Embryonic facial prominence (tissue), 1 donor: ENCODE measurements around the gene FHIP1B.

Experiments used
- DNase-seq: peaks from one replicate; pipeline ENCODE4 v3.0.0-alpha.2; 2016; ENCODE audit errors: extremely low spot score

FHIP1B gene

GRCh38 chr11:6240139-6240538 lies 5.7 kb upstream of the FHIP1B start:
- DNase-seq: no peak

- no peak for DNase-seq
Measured at GRCh38 chr11:6238902-6239301, 4.5 kb upstream of the FHIP1B start, which contains the start of gene CNGA4. TSS of gene CNGA4 (plus strand) at chr11:6239089. CDS start at chr11:6239207, 118 bp downstream.

- DNase-seq: no peak
Measured at GRCh38 chr11:6237761-6238302, 3.4 kb upstream of the FHIP1B start.

- DNase-seq: no peak
Measured at GRCh38 chr11:6237266-6237665, 2.8 kb upstream of the FHIP1B start.

- no peak for DNase-seq
Measured at GRCh38 chr11:6233984-6234386, 451 bp downstream of the FHIP1B start.

GRCh38 chr11:6232899-6233298 lies 1.5 kb downstream of the FHIP1B start:
- no peak for DNase-seq

GRCh38 chr11:6229911-6230310 lies 4.5 kb downstream of the FHIP1B start:
- no peak for DNase-seq

GRCh38 chr11:6228520-6228919 lies 5.9 kb downstream of the FHIP1B start:
- no peak for DNase-seq

- no peak for DNase-seq
Measured at GRCh38 chr11:6225896-6226295, 8.5 kb downstream of the FHIP1B start.

GRCh38 chr11:6225024-6225423 lies 9.4 kb downstream of the FHIP1B start:
- no peak for DNase-seq

- DNase-seq: no peak
Measured at GRCh38 chr11:6224421-6224820, 10.0 kb downstream of the FHIP1B start.

- DNase-seq: no peak
Measured at GRCh38 chr11:6223854-6224253, 10.6 kb downstream of the FHIP1B start.

GRCh38 chr11:6219359-6219758 lies 15.1 kb downstream of the FHIP1B start:
- DNase-seq: no peak

GRCh38 chr11:6217722-6218121 lies 16.7 kb downstream of the FHIP1B start:
- DNase-seq: no peak

GRCh38 chr11:6216501-6216900 lies 17.9 kb downstream of the FHIP1B start:
- DNase-seq: no peak

- DNase-seq: no peak
Measured at GRCh38 chr11:6214530-6214929, 19.9 kb downstream of the FHIP1B start.

GRCh38 chr11:6210274-6210955 lies 24.0 kb downstream of the FHIP1B start:
- no peak for DNase-seq

- DNase-seq: no peak
Measured at GRCh38 chr11:6209801-6210200, 24.6 kb downstream of the FHIP1B start.

GRCh38 chr11:6206456-6207180 lies 27.8 kb downstream of the FHIP1B start:
- DNase-seq: no peak

- DNase-seq: no peak
Measured at GRCh38 chr11:6205366-6205765, 29.1 kb downstream of the FHIP1B start, which contains the start of gene C11orf42. TSS of gene C11orf42 (plus strand) at chr11:6205557. CDS start at chr11:6205616, 59 bp downstream.

GRCh38 chr11:6204706-6205105 lies 29.7 kb downstream of the FHIP1B start:
- no peak for DNase-seq

GRCh38 chr11:6203327-6203726 lies 31.1 kb downstream of the FHIP1B start:
- no peak for DNase-seq

- DNase-seq: no peak
Measured at GRCh38 chr11:6202041-6202440, 32.4 kb downstream of the FHIP1B start.
